ENCODE measurements around the gene TCFL5. TPM values are rescaled to one million over a fixed set of nuclear protein-coding genes. Genes with fewer than 3 reads are reported as not detected.

TCFL5 gene
- total and polyA plus RNA-seq, 12 donors: 3.5 to 12.0 (median 5.5) TPM

DNA sequence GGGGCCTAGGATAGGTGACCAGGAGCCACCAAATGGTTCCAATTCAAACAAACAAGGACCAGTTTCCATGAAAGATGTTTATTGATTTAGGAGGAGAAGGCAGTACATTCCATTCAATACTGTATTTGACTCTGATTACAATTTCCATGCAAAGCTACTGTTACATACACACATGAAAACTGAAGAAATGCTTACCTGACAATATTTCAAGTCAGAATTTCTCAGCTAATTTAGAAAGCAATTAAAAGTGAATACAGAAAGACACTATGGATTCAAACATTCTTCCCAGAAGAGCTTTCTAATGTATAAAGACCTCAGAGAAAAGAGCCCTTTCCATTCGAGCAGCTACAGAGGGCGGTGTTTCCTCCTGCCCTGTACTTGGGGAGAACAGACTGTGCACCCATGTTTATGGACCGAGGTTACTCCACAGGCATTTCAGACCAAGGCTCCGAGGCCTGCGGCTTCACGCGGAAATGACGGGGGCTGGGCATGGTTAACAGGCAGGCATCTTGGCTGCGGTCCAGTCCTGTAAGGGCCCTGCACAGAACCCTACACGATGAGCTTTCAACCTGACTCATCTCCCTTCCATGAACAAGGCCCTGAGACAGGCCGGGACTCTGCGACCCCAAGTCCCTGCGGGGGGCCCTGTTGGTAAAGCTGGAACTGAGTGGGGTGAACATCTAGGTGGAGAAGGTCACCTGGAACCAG, 25.7 kb upstream of the TCFL5 start:
- Histone ChIP-seq H3K9me3 (replicated peaks in 1 of 3) (no peaks in the 10 kb centered on the region), H3K4me1 (replicated peaks in 1 of 2) (peaks cover 10 to 14% of the 10 kb centered on the region in 2 donors), H3K27me3 (no peaks in the 10 kb centered on the region), H3K4me3 (no peak overlapping the region), H3K27ac (peak overlapping the region; percentile 36 to 91 (median 48)), H3K36me3 (replicated peaks in 1 of 2) (peaks cover 0 to 58% of the 10 kb centered on the region in 2 donors)
- TF ChIP-seq, protein P1, sequence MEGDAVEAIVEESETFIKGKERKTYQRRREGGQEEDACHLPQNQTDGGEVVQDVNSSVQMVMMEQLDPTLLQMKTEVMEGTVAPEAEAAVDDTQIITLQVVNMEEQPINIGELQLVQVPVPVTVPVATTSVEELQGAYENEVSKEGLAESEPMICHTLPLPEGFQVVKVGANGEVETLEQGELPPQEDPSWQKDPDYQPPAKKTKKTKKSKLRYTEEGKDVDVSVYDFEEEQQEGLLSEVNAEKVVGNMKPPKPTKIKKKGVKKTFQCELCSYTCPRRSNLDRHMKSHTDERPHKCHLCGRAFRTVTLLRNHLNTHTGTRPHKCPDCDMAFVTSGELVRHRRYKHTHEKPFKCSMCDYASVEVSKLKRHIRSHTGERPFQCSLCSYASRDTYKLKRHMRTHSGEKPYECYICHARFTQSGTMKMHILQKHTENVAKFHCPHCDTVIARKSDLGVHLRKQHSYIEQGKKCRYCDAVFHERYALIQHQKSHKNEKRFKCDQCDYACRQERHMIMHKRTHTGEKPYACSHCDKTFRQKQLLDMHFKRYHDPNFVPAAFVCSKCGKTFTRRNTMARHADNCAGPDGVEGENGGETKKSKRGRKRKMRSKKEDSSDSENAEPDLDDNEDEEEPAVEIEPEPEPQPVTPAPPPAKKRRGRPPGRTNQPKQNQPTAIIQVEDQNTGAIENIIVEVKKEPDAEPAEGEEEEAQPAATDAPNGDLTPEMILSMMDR (IDR thresholded peaks at IDR 0.05): no peak
- TF ChIP-seq POLR2A (IDR thresholded peaks at IDR 0.05): no peak
- peak; percentile 83 to 97 (median 95) for DNase-seq
- 31 to 36% (median 34%) methylated on average over 7 to 13 of the region's 13 CpGs for WGBS, 4 donors
- intact Hi-C loops (cut with DNase I): no loop called here

DNA sequence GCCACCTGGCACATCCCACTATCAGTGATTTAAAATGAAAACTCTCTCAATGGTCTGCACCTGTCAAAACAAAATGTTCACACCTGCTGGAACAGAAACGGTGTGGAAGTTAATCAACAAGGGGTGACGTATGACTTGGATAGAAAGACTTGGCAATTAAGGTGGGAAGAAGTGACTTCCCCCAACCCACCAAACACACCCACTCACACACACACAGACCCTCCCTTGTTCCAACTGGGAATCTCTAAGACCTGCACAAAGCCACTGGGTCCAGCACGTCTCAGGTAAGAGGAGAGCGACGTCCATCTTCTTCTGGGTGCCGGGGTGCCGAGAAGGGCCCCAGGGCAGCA, 25.1 kb upstream of the TCFL5 start:
- Histone ChIP-seq H3K27ac (peak overlapping the region in 3 of 5 donors; percentile 45 to 91 (median 80)), H3K27me3 (no peaks in the 10 kb centered on the region), H3K9me3 (replicated peaks in 1 of 3) (no peaks in the 10 kb centered on the region), H3K4me3 (no peak overlapping the region), H3K4me1 (replicated peaks in 1 of 2) (peaks cover 10 to 14% of the 10 kb centered on the region in 2 donors), H3K36me3 (replicated peaks in 1 of 2) (peaks cover 0 to 56% of the 10 kb centered on the region in 2 donors)
- intact Hi-C loops (cut with DNase I): no loop called here
- DNase-seq: no peak
- no peak for TF ChIP-seq POLR2A (IDR thresholded peaks at IDR 0.05)
- TF ChIP-seq, protein P1 (IDR thresholded peaks at IDR 0.05): no peak
- 74 to 84% (median 78%) methylated on average over 6 to 7 of the region's 7 CpGs for WGBS, 4 donors

DNA sequence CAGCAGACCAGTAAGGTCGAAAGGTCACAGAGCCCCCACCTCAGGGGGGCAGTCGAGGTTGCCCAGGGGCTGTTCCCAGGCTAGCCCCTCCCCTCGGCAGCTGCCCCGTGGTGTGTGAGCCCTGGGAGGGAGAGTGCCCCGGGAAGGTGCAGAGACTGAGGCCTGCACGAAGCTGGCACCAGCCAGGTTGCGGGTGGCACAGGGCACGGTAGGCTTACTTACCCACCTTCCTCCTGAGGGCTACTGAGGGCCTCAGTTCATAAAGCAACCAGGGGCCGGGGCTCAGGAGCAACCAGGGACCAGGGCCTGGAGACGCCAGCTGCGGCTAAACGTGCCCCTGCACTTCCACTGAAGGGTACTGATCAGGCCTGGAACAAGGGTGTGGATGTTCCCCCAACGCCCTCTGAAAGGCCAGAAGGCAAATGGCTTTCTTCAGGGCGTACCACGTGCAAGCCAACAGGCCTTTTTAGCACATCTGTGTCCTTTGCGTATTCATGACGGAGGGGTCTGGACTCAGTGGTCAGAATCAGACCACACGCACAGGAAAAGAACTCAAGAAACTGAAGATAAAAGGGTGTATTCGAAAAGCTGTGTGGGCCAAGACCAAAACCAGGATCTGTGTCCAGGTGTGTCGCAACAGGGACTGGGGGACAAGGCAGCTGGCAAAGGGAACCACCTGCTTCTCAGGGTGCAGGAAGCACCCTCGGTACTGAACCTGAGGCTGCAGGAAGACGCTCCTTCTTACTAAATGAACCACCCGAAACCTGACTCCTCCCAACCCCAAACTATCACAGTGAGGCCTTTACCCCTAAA, 24.5 kb upstream of the TCFL5 start:
- TF ChIP-seq, protein P1 (IDR thresholded peaks at IDR 0.05): no peak
- TF ChIP-seq POLR2A (IDR thresholded peaks at IDR 0.05): no peak
- Histone ChIP-seq H3K27ac (peak overlapping the region in 1 of 5 donors; percentile 80), H3K4me1 (replicated peaks in 1 of 2) (peaks cover 10 to 14% of the 10 kb centered on the region in 2 donors), H3K36me3 (replicated peaks in 1 of 2) (peaks cover 0 to 56% of the 10 kb centered on the region in 2 donors), H3K9me3 (replicated peaks in 1 of 3) (no peaks in the 10 kb centered on the region), H3K27me3 (no peaks in the 10 kb centered on the region), H3K4me3 (no peak overlapping the region)
- intact Hi-C loops (cut with DNase I): no loop called here
- DNase-seq: no peak
- WGBS, 4 donors: 84 to 94% (median 89%) methylated on average over 15 to 23 of the region's 23 CpGs

DNA sequence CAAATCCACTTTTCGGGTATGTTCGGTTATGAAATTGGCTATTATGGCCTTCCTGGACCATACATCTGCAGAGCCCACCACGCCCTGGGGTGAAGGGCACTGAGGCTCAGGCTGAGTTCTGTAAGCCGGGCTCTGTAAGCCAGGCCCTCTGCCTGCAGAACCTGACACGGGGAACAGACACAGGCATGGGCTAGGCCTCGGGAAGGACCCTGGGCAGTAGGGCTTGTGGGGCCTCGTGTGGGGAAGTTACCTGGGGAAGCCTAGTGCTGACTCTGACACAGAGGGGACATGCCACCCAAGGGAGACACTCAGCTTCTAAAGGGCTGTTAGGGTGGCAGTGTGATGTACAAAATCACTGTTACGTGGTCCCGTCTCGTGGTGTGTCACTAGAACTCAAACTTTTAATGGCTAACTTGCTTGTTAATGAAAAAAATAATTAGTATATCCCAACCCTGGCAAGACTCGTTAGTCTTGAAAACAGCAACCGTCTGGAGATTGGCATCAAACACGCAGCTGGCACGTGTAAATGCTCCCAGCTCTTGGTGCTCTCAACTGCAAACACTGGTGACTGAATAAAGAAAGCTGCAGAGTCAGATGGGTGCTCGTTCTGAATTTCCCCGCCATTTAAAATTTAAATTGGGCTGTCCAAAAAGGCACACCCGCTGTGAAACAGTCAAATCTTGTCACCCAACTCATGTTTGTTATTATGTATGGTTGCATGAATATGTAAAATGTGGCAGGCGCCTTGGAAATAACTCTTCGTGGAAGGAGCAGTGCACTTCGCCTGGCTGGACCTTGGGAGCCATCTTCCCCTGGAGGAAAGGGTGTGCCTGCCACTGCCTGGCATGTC, 23.6 kb upstream of the TCFL5 start:
- intact Hi-C loops (cut with DNase I): no loop called here
- Histone ChIP-seq H3K4me1 (replicated peaks in 1 of 2) (peaks cover 10 to 14% of the 10 kb centered on the region in 2 donors), H3K27ac (no peak overlapping the region), H3K4me3 (no peak overlapping the region), H3K36me3 (replicated peaks in 1 of 2) (peaks cover 0 to 56% of the 10 kb centered on the region in 2 donors), H3K27me3 (no peaks in the 10 kb centered on the region), H3K9me3 (replicated peaks in 1 of 3) (no peaks in the 10 kb centered on the region)
- no peak for DNase-seq
- 86 to 91% (median 88%) methylated on average over 18 to 20 of the region's 20 CpGs for WGBS, 4 donors
- TF ChIP-seq, protein P1 (IDR thresholded peaks at IDR 0.05): no peak
- TF ChIP-seq POLR2A (IDR thresholded peaks at IDR 0.05): no peak

Data from adrenal gland (tissue), 12 donors.